Measurements from ENCODE around the gene TXNDC2. TPM values are rescaled to one million over a fixed set of nuclear protein-coding genes. Genes with fewer than 3 reads are reported as not detected.
"Not testable (repeated sequence)": the region's sequence is repeated elsewhere in the genome, so short reads cannot be mapped to it uniquely, and the experiment has no call there.

Gene TXNDC2
- total and polyA plus RNA-seq, 10 of the 15 experiments (the other 5 are each of a cell fraction or from before 2014, with no cell fraction given), result 0.04 to 0.07 (median 0.06) TPM; not detected in 7

- in situ Hi-C loops (cut with MboI), result loop anchor here (5.0 kb wide), 1 partner anchor 49 kb away; no protein-coding TSS in a partner anchor
- no peak overlapping the region for H2AFZ ChIP-seq (ENCODE audit: control insufficient read depth, low read depth, low read length)
- FAIRE-seq (no peak), ATAC-seq (no peak), DNase-seq (ENCODE audit: low read depth, low spot score) (no peak)
- H3K27me3 ChIP-seq (replicated peaks in 1 of 2; ENCODE audit: control insufficient read depth in 2 of 2, insufficient read depth in 2 of 2, low read length in 1 of 2), result no peaks in the 10 kb centered on the region
- H3K27ac ChIP-seq (ENCODE audit: control insufficient read depth, insufficient read depth), result no peak overlapping the region
- intact Hi-C loops (cut with micrococcal nuclease; ENCODE audit: unreplicated experiment), result no loop called here
- H3K4me2 ChIP-seq (ENCODE audit: control insufficient read depth, insufficient read depth), result no peak overlapping the region
- 0% methylated on average over 1 of the region's 1 CpG for WGBS (ENCODE audit: insufficient coverage, insufficient replicate concordance, low lambda C conversion rate, missing lambda C conversion rate)
- no TSS peak for BruUV-seq (replicated peaks)
- no peaks in the 10 kb centered on the region for H3K36me3 ChIP-seq (ENCODE audit: control insufficient read depth in 2 of 2, insufficient read depth in 2 of 2, low read length in 1 of 2)
- no peaks in the 10 kb centered on the region for H3K9me3 ChIP-seq (replicated peaks; ENCODE audit: control insufficient read depth, insufficient read depth, low read length)
- H3K4me1 ChIP-seq (ENCODE audit: control insufficient read depth, insufficient read depth, low read length), result no peaks in the 10 kb centered on the region
- ChIA-PET SMC1A (ENCODE audit: uncharacterized antibody, unreplicated experiment) (no interaction called here), POLR2A (no interaction called here), CTCF (no interaction called here), RAD21 (ENCODE audit: unreplicated experiment) (no interaction called here)
- no peak overlapping the region for H3K4me3 ChIP-seq
- no peaks in the 10 kb centered on the region for H3K79me2 ChIP-seq (ENCODE audit: control insufficient read depth, insufficient read depth, low read length)
- no peak for TF ChIP-seq KDM1A (IDR thresholded peaks at IDR 0.05; ENCODE audit: borderline replicate concordance)
- no peak for TF ChIP-seq SP1 (IDR thresholded peaks at IDR 0.05; ENCODE audit: low read depth, low read length)
- TF ChIP-seq EP300 (IDR thresholded peaks at IDR 0.05; ENCODE audit: borderline replicate concordance in 1 of 2, control insufficient read depth in 1 of 2, low read depth in 2 of 2, low read length in 2 of 2), result no peak
- no peak for TF ChIP-seq NFXL1 (IDR thresholded peaks at IDR 0.05; ENCODE audit: borderline replicate concordance)
- no peak for TF ChIP-seq MYC (IDR thresholded peaks at IDR 0.05; ENCODE audit: insufficient read depth, insufficient read length, insufficient replicate concordance, low read length, severe bottlenecking)
- no peak overlapping the region for H3K9ac ChIP-seq (ENCODE audit: control insufficient read depth, insufficient read depth, low read length)
- no peaks in the 10 kb centered on the region for H4K20me1 ChIP-seq (ENCODE audit: control insufficient read depth, insufficient read depth)
Measured at GRCh38 chr18:9890957-9891356, 5.2 kb downstream of the TXNDC2 start.

- H3K4me2 ChIP-seq (ENCODE audit: control insufficient read depth, insufficient read depth); CTCF ChIA-PET; H3K27me3 ChIP-seq (replicated peaks in 1 of 2; ENCODE audit: control insufficient read depth in 2 of 2, insufficient read depth in 2 of 2, low read length in 1 of 2); intact Hi-C loops (cut with micrococcal nuclease; ENCODE audit: unreplicated experiment); H3K79me2 ChIP-seq (ENCODE audit: control insufficient read depth, insufficient read depth, low read length); SMC1A ChIA-PET (ENCODE audit: uncharacterized antibody, unreplicated experiment); H3K4me3 ChIP-seq; H3K9me3 ChIP-seq (replicated peaks; ENCODE audit: control insufficient read depth, insufficient read depth, low read length); POLR2A ChIA-PET; H3K4me1 ChIP-seq (ENCODE audit: control insufficient read depth, insufficient read depth, low read length); BruUV-seq (replicated peaks); H3K27ac ChIP-seq (ENCODE audit: control insufficient read depth, insufficient read depth); ATAC-seq; H3K36me3 ChIP-seq (ENCODE audit: control insufficient read depth in 2 of 2, insufficient read depth in 2 of 2, low read length in 1 of 2); DNase-seq (ENCODE audit: low read depth, low spot score); H3K9ac ChIP-seq (ENCODE audit: control insufficient read depth, insufficient read depth, low read length); H2AFZ ChIP-seq (ENCODE audit: control insufficient read depth, low read depth, low read length); H4K20me1 ChIP-seq (ENCODE audit: control insufficient read depth, insufficient read depth); RAD21 ChIA-PET (ENCODE audit: unreplicated experiment); FAIRE-seq: not testable (repeated sequence)
- in situ Hi-C loops (cut with MboI), result loop anchor here (5.0 kb wide), 1 partner anchor 49 kb away; no protein-coding TSS in a partner anchor
- 24% methylated on average over 4 of the region's 4 CpGs for WGBS (ENCODE audit: insufficient coverage, insufficient replicate concordance, low lambda C conversion rate, missing lambda C conversion rate)
Measured at GRCh38 chr18:9891515-9891914, 5.7 kb downstream of the TXNDC2 start.
